EL (cell line): ENCODE measurements around the gene ZNF516.

Experiments
- DNase-seq: peaks from one replicate; pipeline ENCODE4 v3.0.0-alpha.2; 2016

The ZNF516 gene

GRCh38 chr18:76379226-76380126, 115.6 kb downstream of the ZNF516 start:
- no peak for DNase-seq

- no peak for DNase-seq
Observed at GRCh38 chr18:76378526-76379215, 116.4 kb downstream of the ZNF516 start.

- DNase-seq = no peak
Observed at GRCh38 chr18:76377359-76377756, 117.7 kb downstream of the ZNF516 start.

DNA sequence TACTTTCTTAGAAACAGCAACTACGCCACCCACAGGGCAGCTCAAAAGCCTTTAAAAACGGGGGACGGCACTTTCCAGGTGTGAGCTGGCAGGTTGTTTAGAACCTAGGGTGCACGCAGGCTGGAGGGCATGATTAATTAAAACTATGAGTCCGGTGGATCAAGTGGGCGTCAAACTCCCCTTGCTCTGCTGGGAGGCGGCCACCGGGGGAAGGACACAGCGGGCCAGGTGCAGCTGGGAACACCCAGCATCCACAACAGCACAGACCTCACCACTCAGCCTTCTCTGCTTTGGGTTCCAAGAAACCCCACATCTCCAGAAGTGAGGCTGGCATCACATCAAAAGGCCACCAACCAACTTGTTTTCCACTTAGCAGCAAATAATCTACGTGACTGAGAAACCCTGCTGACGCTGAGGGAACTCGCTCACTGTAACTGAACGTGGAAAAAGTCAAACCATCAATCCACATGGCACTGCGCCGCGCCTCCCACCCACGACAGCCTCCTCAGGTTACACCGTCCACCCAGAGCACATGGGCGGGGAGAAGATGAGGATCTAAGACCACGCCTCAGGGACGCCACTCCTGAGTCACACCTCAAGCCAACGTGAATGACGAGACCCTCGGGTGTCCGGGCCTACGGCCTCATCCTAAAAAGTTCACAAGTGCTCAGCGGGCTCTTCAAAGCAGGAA, 118.2 kb downstream of the ZNF516 start:
- no peak for DNase-seq

DNA sequence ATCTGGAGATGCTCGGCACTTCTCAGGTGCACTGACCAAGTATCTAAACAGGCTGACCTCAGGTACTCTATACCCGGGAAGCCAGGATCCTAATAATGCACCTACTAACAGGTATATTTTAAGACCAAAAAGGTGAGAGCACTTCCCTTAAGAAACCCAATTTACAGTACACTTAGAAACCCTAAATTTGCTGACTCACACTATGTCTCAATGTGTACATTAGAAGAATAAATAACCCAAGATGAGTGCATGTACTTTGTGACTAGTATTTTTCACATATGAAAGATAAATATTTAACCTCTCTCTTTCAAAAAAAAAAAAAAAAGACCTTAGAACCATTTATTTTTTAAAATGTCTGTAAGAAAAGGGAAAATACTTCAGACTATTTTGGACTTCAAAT, 118.8 kb downstream of the ZNF516 start:
- DNase-seq = no peak

DNA sequence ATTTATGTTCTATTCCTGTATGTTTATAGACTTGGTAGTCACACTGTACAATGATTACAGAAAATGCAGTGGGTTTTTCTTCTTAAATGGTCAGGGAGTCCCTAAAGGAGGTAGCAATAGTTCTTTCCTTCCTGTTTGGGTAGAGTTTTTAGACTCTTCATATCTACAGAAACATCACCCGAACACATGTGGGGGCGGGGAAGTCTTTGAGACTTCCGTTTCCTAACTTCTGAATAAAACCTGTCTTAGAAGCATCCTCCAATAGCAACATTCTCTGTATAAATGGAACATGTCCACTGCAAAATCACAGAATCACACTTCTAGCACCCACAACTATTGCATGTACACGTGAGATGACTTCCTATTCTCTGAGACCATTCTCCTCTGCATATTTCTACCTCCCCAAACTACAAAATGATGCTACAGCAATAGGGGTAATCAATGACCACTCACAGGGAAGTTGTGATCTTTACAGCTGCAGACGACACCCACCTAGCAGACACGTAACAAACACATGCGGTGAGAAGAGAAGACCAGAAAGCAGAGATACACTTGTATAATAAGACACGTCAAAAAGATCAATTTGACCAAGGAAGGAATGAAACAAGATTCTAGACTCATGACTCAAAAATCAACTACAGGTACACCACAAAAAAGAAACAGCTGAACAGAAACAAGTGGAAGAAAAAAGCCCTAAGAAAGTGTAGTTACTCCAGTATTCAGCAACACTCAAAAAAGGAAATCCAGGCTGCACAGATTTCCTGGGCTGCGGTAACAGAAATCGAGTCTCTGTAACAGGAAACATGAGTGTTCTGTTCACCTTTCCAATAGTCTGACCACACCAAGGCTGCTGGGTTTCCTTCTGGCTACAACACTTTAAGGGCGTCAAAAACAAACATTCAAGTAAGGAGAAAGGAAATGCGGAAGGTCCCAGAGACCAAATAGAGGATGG, 120.4 kb downstream of the ZNF516 start:
- DNase-seq = no peak

DNA sequence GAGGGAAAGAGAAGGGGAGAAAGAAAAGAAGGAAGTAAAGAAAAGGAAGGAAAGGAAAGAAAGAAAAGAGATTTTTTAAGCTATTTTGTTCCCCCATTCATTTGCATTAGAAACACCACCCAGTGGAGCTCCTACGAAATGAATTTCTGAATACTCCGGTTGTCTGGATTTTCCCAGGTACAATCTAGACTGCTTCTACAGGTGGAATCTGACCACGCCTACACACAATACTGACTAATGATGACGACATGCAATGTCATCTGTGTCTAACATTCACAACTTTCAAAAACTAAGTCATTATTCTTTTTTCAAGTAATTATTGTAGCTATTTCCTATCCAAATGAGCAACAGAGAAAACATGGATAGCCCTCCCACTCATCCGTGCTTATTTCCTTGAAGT, 121.7 kb downstream of the ZNF516 start:
- DNase-seq = no peak

- no peak for DNase-seq
Observed at GRCh38 chr18:76371301-76372203, 123.5 kb downstream of the ZNF516 start.

- no peak for DNase-seq
Observed at GRCh38 chr18:76370686-76371085, 124.4 kb downstream of the ZNF516 start.

- no peak for DNase-seq
Observed at GRCh38 chr18:76370201-76370600, 124.8 kb downstream of the ZNF516 start.

DNA sequence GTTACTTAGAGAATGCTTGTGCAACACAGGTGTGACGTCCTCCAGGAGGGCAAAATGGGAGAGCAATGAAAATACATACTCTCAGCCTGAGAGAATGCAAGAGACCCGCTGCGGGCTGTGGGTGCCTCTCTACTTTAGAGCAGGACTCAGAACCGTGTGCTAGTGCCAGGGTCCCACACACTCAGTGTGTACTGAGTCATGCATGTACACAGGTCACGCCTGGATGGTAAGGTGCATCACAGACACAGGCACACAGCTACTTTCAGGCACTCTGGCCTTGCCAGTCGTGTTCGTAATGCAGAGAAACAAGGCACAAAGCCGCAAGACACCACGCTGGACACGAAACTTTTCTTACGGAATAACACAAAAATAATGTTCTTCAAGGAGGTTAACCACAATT, 125.3 kb downstream of the ZNF516 start:
- no peak for DNase-seq

GRCh38 chr18:76368976-76369375, 126.1 kb downstream of the ZNF516 start:
- DNase-seq = no peak

GRCh38 chr18:76368271-76368670, 126.8 kb downstream of the ZNF516 start:
- DNase-seq = no peak

DNA sequence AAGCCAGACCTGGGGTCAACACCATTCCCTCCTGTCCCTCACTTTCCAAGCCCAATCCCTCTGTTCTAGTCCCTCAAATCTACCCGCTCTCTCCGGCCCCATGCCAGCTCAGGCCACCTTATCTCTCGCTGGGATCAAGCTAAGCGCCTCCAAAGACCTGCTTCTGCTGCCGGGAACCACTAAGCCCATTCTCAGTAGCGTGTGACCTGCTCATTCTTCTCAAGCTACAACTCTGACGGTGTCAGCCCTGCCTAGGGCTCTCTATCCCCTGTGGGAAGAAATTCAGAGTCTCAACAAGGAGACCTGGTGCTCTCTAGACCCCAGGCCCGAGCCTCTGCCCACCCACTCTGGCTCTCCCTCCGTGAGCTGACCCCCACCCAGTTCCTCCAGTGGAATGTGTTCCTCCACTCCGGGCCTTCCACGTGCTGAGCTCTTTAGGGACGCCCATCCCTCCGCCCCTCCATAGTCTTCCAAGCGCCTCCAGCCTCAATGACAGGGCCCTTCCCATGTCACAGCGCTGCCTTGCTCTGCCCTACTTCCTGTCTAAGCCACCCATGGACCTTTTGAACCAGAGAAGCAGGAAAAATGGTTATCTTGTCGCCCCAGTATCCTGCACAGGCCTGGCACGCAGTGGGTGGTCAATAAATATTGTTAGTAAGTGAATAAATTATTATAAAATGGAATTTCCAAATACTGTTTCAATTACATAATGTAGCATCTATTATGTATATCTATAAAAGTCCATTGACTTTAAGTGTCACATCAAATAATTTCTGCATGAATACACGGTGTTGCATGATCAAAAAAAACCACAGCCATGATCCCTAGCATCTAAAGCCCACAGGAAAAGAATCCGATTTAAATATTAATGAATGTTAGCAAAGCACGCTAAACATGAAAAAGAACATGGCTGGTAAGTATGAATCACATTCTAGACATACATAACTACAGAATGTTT, 127.6 kb downstream of the ZNF516 start:
- no peak for DNase-seq

DNA sequence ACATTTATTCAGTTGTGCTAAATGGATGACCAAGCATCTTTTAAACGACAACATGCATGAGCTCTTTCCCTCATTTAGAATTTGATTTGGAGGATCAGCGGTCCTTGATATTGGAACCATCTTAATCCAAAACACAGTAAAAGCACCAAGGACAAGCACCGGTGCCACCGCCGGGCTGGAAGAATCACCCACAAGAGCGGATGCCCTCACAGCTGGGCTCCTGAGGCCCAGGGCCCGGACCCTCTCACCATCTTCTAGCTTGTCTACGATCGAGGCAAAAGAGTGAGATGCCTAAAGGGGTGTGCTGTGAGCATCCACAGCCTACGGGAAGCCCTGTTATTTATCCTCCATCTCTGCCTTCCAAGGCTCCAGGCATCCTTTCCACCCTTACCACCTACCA, 129.5 kb downstream of the ZNF516 start:
- no peak for DNase-seq

DNA sequence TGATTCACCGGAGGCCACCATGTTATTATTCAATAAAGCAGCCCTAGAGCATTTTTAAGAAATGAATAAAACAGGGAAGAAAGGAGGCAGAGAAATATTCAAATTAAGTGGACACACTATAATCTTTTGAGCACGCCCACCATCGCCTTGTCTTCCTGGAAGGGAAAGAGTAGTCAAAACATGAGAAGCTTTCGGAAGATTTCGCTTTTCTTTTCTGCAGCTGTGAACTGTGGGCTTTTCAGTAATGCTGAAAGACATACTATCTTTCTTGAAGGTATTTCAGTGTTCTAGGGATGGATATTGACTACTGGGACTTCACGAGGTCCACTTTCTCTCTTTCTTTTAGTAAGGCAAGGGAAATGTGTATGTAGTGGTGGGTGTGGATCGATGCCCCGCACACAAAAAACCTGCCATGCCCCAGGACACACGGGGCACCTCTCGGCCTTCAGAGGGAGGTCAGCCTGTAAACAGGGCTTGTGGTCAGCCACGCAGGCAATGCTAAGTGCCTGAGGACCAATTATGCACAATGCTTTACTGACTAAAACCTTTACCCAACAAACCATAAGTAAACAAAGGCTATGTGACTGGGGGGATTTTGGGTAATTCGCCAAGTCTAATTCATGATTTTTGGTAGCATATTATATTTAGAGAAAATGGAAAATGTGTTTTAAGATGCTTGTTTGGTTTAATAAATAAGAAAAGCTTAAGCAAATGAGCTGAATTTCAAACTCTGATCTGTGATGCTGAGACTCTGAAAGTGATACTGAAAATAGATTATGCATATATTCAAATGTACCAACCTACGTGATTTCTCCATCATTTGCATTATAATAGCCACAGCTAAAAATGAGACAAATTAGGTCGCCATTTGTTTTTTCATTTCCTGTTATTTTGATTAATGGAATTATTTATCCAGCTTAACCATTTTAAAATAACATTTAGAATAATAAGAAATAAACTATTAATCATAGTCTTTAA, 130.5 kb downstream of the ZNF516 start:
- DNase-seq = no peak

DNA sequence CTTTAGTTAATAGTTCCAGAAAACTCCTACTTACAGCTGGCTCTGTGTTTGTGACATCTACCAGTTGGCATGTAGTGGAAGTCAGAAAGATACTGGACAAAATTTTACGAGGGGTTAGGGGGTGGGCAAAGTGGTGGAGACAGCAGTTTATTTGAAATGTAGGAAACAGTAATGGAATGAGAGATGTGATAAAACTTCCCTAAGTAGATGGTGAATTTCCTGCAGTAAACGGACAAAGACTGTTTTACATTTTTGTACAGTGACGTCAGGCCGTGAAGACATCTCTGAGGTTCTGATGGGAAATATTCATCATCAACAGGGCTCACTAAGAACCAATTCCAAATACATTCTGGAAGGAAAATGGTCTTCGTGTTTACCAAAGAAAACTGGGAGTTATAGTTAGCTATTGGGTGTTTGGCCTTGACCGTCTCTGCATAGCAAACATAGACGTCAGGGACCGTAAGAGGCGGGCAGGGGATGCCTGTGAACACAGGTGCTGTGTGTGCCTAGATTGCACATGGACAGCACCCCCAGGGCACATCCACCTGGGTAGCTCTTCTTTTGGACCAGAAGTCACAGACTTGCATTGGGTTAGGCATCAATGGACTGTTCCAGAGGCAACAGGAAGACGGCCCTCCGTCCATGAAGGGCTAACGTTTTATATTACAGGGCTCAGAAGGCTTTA, 131.5 kb downstream of the ZNF516 start:
- DNase-seq = peak; percentile 93

DNA sequence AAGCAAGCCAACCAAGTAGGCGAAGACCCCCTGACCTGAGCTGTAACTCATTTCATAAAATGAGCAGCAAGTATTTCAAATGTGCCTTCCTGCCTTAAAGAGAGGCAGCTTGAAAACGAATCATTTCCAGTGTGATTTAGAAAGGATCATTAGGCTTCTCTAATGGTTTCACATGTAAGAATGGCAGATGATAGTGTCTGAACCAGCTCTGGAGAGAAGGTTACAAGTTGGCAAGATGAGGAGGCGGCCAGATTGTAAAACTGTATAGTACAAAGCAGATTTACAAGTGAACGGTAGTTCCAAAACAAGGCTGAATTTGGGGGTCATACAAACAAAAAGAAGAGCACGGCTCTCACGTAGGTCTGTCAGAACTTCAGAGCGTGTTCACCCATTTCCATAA, 132.4 kb downstream of the ZNF516 start:
- DNase-seq = no peak
